GM21786 (cell line): Measurements from ENCODE around the gene RYR2.
"Not testable (repeated sequence)": the region's sequence is repeated elsewhere in the genome, so short reads cannot be mapped to it uniquely, and the experiment has no call there.

Experiments
- ATAC-seq: cut with Tn5 transposase; IDR thresholded peaks from one replicate; pipeline ENCODE4 v1.9.1; 2021; ENCODE audit not compliant: unreplicated experiment

The RYR2 gene

DNA sequence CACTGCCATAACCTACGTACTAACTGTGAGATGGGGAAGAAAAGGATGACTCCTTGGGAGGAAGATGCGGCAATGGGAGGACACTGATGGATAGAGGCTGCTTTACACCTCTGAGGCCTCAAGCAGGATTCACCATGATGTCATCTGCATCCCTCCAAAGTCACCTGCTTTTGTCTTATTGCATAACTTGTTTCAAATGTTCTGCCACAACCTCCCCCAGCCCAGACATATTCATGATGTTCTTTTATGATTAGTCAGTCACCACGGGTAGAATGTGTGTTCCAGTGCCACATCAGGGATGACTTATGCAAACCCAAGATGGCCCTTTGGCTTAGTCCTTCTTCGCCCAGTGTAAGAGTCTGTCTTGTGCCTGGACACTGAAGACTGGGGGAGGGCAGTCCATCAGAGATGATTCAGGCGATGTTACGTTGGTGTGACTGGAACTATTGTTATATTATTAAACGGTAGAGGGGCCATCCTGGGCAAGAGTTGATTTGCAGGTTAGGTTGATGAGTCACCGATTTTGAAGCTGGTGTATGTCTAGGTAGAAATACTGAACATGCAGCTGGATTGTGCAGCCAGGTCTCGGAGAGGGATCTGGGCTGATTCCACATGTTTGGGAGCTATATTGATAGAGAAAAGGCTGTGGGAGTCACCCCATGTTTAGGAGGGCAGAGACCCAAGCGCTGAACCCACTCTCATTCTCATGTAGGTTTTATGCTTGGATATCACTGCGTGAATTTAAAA is 32.6 kb downstream of the RYR2 start:
- no peak for ATAC-seq

GRCh38 chr1:237084341-237085077 is 42.5 kb downstream of the RYR2 start:
- no peak for ATAC-seq

DNA sequence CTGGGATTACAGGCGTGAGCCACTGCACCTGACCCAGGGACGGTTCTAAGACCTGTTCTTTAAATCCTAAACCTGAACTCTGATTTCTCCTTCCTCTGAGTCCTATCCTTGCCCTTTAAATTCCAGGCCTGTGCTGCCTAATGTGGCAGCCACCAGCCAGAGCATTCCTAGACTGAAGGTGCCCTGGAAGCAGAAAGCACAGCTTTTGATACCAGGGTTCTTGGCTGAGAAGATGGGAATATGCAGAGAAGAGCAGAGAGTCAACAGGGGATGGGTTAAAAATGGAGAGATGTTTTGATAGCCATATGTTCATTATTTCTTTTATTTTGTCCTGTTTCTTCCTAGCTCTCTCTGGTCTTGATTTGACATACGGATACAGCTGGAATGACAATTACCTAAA is 49.7 kb downstream of the RYR2 start:
- no peak for ATAC-seq

DNA sequence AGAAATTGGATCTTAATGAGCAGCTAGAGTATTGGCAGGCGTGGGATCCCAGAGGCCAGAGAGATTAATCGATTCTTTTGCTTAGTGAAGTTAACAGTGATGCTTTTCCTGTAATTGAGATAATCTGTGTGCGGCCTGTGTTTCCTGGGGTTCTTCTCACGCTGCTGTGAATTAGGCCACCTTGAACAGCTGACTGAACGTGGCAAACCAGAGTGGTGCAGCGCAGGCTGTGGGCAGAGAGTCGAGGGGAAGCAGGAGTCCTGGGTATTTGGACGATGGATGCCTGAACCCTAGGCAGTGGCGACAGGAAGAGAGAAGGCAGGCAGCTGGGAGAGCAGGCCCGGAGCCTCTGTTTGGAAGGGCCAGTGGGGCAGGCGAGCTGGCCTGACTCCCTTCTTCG is 51.7 kb downstream of the RYR2 start:
- ATAC-seq = no peak

DNA sequence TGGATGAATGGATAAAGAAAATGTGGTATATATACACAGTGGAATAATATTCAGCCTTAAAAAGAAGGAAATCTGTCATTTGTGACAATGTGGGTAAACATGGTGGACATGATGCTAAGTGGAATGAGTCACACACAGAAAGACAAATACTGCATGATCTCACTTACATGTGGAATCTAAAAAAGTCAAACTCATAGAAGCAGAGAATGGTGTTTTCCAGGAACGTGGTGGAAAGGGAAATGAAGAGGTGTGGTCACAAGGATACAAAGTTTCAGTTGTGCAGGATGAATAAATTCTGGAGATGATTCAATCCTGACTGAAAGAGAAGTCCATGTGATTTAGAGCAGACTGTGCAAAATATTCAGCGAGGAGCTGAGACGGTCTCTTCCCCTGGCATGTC is 56.6 kb downstream of the RYR2 start:
- ATAC-seq = no peak

GRCh38 chr1:237103021-237103420 is 61.0 kb downstream of the RYR2 start:
- no peak for ATAC-seq

GRCh38 chr1:237104096-237104495 is 62.1 kb downstream of the RYR2 start:
- ATAC-seq = no peak

DNA sequence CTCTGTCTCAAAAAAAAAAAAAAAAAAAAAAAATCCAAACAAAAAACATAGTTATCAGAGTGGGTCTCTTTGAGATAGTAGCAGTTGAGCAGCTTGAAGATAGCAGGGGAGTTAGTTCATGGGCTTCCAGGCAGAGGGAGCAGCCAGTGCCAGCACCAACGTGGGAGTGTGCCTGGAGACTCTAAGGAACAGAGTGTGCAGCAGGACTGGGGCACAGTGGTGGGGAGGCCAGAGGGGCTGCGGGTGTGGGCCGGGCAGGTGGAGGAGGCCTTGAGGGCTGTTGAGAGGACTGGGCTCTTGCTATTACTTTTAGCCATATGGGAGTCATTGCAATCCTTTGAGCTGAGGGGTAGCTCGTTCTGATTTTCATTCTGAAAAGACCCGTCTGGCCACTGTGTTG is 63.8 kb downstream of the RYR2 start:
- ATAC-seq = no peak

GRCh38 chr1:237108297-237109040 is 66.5 kb downstream of the RYR2 start:
- no peak for ATAC-seq

DNA sequence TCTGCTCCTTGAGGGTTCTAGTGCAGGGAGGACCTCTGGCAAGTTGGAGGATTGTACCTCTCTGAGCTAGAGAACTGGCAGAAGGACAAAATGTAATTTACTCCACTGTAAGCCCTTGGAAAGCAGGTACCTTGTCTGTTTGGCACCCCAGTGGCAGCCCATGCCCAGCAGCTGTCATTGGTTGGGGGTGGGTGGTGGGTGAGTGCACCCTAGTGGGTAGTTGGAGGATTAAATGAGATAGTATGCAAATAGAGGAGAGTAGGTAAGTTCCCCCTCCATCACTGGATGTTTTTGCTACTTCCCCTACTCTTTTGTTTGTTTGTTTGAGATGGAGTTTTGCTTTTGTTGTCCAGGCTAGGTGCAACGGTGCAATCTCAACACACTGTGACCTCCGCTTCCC is 69.8 kb downstream of the RYR2 start:
- ATAC-seq = no peak

DNA sequence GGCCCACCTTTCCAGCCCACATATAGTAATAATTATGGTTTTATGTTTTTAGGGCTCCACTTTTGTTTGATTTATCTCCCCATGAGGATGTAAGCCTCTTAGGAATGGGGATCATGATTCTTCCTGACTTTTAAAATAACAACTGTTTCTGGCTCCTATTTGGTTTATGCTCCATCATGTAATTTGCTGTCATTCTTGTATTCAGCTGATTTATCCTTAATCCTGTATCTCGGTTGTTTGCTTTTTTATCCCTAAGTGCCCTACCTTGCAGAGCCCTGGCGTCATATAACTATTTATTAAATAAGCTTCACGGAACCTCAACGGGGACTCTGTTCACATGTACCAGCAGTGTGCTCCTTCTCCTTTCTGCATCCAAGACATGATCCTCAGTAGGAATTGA is 70.7 kb downstream of the RYR2 start:
- ATAC-seq = no peak

DNA sequence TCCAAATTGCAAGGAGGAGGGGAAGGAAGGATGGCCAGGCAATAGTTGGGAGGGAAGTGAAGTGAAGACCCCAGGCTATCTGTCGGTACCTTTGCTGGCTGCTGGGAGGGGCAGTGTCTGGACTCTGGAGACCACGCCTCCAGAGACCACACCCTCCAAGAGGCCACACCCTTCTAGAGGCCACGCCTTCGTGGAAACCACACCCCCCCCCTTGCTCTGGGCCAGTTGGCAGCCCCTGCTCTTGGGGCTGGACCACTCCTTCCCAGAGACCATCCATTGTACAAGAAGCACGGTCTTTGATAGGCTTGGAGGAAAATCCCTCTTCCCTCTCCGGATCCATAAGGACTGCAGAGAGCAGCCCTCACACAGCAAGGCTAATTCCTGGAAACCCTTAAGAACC is 73.1 kb downstream of the RYR2 start:
- no peak for ATAC-seq

DNA sequence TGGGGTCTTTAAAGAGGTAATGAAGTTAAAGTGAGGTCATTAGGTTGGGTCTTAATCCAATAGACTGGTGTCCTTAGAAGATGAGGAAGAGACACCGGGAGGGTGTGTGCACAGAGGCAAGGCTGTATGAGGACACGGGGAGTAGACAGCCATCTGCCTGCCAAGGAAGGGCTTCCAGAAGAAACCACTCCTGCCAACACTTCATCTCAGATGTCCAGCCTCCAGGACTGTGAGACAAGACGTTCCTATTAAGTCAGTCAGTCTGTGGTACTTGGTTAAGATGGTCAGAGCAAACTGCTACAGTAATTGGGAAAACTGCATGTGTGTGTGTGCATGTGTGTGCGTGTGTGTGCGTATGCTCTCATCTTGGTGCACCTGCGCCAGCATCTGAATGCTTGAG is 77.1 kb downstream of the RYR2 start:
- ATAC-seq = no peak

DNA sequence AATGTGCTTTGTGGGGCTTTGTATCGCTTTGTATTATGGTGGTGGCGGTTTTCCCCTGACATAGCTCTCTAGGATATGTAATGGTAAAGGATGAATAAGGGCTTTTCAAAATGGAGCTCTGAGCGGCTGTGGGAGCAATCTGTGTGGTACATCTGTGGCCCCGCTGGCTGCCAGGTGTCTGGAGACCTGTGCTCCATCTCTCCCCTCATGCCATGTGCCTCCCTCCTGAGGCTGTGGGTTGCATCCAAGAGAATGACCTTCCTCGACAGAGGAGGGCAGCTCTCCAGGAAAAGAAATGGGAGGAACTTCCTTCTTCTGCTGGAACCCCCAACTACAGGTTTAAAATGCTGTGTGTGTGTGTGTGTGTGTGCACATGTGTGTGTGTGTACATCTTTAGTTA is 78.7 kb downstream of the RYR2 start:
- ATAC-seq = no peak

- no peak for ATAC-seq
These were observed 83.0 kb downstream of the RYR2 start for GRCh38 chr1:237124856-237125462.

DNA sequence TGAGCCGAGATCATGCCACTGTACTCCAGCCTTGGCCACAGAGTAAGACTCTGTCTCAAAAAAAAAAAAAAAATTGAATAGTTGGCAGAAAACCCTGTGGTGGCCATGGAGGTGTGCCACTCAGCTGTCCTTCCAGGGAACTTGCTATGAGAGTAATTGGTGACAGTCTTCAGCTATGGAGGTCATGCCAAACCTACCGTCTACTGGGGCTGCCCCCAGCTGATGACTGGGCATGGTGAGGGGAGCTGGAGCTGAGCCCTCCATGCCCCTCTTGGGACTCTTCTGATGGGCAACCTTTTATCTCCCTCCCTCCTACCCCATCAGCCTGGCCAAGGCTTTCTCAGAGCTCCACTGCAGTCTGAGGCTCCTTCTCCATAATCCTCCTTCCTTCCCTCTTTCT is 84.2 kb downstream of the RYR2 start:
- ATAC-seq = no peak

DNA sequence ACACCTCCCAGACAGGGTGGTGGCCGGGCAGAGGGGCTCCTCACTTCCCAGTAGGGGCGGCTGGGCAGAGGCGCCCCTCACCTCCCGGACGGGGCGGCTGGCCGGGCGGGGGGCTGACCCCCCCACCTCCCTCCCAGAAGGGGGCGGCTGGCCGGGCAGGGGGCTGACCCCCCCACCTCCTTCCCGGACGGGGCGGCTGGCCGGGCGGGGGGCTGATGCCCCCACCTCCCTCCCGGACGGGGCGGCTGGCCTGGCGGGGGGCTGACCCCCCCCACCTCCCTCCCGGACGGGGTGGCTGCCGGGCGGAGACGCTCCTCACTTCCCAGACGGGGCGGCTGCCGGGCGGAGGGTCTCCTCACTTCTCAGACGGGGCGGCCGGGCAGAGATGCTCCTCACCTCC is 85.3 kb downstream of the RYR2 start:
- ATAC-seq = not testable (repeated sequence)

GRCh38 chr1:237133921-237134320 is 91.9 kb downstream of the RYR2 start:
- ATAC-seq = no peak

GRCh38 chr1:237134929-237135328 is 92.9 kb downstream of the RYR2 start:
- no peak for ATAC-seq

DNA sequence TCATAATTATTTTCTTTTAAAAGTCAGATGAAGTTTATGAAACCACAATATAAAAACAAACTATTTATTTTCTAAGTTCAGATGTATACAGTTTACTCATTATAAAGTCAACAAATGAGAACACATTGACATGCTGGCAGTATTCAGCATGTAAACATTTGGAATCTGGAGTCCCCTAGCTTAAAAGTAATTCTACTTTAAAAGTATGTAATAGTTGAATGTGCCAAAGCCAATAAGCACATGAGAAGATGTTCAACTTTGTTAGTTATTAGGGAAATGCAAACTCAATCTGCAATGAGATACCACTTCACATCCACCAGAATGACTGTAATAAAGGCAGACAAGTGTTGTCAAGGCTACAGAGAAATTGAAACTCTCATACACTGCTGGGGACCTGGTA is 96.6 kb downstream of the RYR2 start:
- no peak for ATAC-seq

DNA sequence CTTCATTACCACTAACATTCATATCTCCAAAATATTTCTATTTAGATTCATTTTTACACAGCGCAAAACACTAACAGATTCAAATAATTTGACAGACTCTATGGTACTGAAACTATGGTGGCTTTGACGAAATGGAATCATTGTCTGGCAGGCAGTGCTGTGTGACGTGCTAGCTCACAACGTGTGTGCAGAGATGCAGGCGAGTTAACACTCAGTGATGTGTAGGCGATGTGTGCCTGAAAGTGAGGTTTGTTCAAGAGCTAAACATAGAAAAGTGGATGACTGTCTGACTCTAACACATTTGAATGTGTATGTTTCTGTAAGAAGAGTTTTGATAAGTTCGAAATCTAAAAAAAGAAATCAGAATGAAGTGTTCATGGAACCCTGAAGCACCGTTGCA is 97.7 kb downstream of the RYR2 start:
- ATAC-seq = no peak

DNA sequence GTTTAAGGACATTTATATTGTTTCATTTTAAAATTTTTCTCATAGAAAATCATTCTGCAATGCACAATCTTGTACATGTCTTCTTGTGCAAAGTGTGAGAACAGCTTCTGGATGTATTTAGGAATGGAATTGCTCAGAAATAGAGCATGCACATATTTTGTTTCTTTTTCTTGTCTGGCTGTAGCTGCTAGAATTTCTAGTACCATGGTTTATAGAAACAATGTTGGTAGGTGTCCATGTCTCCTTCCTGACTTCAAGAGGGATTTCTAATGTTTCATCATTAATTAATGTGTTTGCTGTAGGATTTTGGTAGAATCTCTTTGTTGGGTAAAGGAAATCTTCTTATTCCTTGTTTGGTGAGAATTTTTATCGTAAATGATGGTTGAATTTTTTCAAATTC is 99.0 kb downstream of the RYR2 start:
- ATAC-seq = no peak
